Loucy (cell line): ENCODE results near the gene USP2.
A peak's percentile ranks its signal among the peaks of the same experiment; 100 is the strongest.

ENCODE experiments used
- H2AFZ ChIP-seq: fragments of 200-600 bp; sonication (generic); 2 replicates; pipeline ENCODE4 v1.6.0; 2016; ENCODE audit warnings: antibody characterized with exemption, mild to moderate bottlenecking, low read length, moderate library complexity
- H3F3A ChIP-seq: fragments of 200-600 bp; 2 replicates; pipeline ENCODE4 v1.6.0; 2016; ENCODE audit warnings: antibody characterized with exemption, low read depth, mild to moderate bottlenecking
- H3K27me3 ChIP-seq: fragments of 200-600 bp; sonication (generic); 2 replicates; pipeline ENCODE4 v1.6.1; 2014; ENCODE audit warnings: low read length, mild to moderate bottlenecking; ENCODE audit not compliant: insufficient read depth, poor library complexity, severe bottlenecking
- H3K36me3 ChIP-seq: fragments of 200-600 bp; sonication (generic); 2 replicates; pipeline ENCODE4 v1.6.1; 2016; ENCODE audit warnings: low read length; ENCODE audit not compliant: insufficient read depth
- H3K4me1 ChIP-seq: fragments of 200-600 bp; sonication (generic); 2 replicates; pipeline ENCODE4 v1.5.1; 2014; ENCODE audit warnings: low read length, mild to moderate bottlenecking; ENCODE audit not compliant: insufficient read depth, poor library complexity, severe bottlenecking
- H3K4me2 ChIP-seq: fragments of 200-600 bp; sonication (generic); 2 replicates; pipeline ENCODE4 v1.6.0; 2014; ENCODE audit warnings: antibody characterized with exemption, low read length, low read depth, mild to moderate bottlenecking; ENCODE audit not compliant: poor library complexity, severe bottlenecking
- H3K4me3 ChIP-seq: fragments of 200-600 bp; sonication (generic); 2 replicates; pipeline ENCODE4 v1.5.1; 2014; ENCODE audit warnings: low read length, mild to moderate bottlenecking, mixed read lengths; ENCODE audit not compliant: poor library complexity, severe bottlenecking
- H3K79me2 ChIP-seq: fragments of 200-600 bp; sonication (generic); 2 replicates; pipeline ENCODE4 v1.6.1; 2014; ENCODE audit warnings: low read length; ENCODE audit not compliant: insufficient read depth
- H3K9ac ChIP-seq: fragments of 200-600 bp; sonication (generic); 2 replicates; pipeline ENCODE4 v1.6.0; 2014; ENCODE audit warnings: mild to moderate bottlenecking, low read depth, low read length, moderate library complexity; ENCODE audit not compliant: poor library complexity, severe bottlenecking
- H3K9me2 ChIP-seq: fragments of 200-600 bp; sonication (generic); replicated peaks from 2 replicates; pipeline ENCODE4 v1.6.1; 2016; ENCODE audit warnings: low read depth, low read length, mixed read lengths
- H3K9me3 ChIP-seq: fragments of 200-600 bp; sonication (generic); 2 replicates; pipeline ENCODE4 v1.6.1; 2014; ENCODE audit warnings: mild to moderate bottlenecking, antibody characterized with exemption, low read length, low read depth; ENCODE audit not compliant: insufficient read depth
- H4K20me1 ChIP-seq: fragments of 200-600 bp; sonication (generic); 2 replicates; pipeline ENCODE4 v1.6.0; 2014; ENCODE audit warnings: antibody characterized with exemption, low read length, mild to moderate bottlenecking; ENCODE audit not compliant: insufficient read depth, poor library complexity, severe bottlenecking
- EZH2phosphoT487 ChIP-seq: fragments of 200-600 bp; IDR thresholded peaks from 2 replicates; pipeline ENCODE4 v1.6.1; 2018; ENCODE audit warnings: antibody characterized with exemption, mild to moderate bottlenecking, moderate library complexity, borderline replicate concordance
- TF ChIP-seq, protein P1 (sequence below): fragments of 200-600 bp; sonication (generic); conservative IDR thresholded peaks from 2 replicates; pipeline ENCODE4 v1.5.1; 2014; ENCODE audit warnings: mild to moderate bottlenecking, antibody characterized with exemption, low read length

USP2 gene

DNA sequence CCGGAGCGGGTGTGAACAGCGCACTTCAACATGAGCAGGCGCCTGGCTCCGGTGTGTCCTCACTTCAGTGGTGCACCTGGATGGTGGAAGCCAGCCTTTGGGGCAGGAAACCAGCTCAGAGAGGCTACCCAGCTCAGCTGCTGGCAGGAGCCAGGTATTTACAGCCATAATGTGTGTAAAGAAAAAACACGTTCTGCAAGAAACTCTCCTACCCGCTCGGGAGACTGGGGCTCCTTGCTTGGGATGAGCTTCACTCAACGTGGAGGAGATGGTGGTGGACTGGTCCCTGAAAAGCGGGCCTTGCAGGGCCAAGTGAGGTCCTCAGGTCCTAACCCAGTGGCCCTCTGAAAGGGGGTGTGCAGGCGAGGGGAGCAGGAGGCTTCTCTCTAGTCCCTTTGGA lies 72.1 kb downstream of the USP2 start:
- Histone ChIP-seq H3K9me2 (no peaks in the 10 kb centered on the region), H2AFZ (no peak overlapping the region), H3K36me3 (peaks cover under 1% of the 10 kb centered on the region; the same call in 1 of the 2 replicates), H3K9me3 (no peaks in the 10 kb centered on the region), H3F3A (no peaks in the 10 kb centered on the region), H3K4me1 (peaks cover 6% of the 10 kb centered on the region), H3K4me3 (no peak overlapping the region), H3K4me2 (no peak overlapping the region), H3K79me2 (no peaks in the 10 kb centered on the region), H3K9ac (no peak overlapping the region), H4K20me1 (no peaks in the 10 kb centered on the region), H3K27me3 (no peaks in the 10 kb centered on the region)
- TF ChIP-seq, protein P1, sequence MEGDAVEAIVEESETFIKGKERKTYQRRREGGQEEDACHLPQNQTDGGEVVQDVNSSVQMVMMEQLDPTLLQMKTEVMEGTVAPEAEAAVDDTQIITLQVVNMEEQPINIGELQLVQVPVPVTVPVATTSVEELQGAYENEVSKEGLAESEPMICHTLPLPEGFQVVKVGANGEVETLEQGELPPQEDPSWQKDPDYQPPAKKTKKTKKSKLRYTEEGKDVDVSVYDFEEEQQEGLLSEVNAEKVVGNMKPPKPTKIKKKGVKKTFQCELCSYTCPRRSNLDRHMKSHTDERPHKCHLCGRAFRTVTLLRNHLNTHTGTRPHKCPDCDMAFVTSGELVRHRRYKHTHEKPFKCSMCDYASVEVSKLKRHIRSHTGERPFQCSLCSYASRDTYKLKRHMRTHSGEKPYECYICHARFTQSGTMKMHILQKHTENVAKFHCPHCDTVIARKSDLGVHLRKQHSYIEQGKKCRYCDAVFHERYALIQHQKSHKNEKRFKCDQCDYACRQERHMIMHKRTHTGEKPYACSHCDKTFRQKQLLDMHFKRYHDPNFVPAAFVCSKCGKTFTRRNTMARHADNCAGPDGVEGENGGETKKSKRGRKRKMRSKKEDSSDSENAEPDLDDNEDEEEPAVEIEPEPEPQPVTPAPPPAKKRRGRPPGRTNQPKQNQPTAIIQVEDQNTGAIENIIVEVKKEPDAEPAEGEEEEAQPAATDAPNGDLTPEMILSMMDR = no peak
- TF ChIP-seq EZH2phosphoT487 = no peak

DNA sequence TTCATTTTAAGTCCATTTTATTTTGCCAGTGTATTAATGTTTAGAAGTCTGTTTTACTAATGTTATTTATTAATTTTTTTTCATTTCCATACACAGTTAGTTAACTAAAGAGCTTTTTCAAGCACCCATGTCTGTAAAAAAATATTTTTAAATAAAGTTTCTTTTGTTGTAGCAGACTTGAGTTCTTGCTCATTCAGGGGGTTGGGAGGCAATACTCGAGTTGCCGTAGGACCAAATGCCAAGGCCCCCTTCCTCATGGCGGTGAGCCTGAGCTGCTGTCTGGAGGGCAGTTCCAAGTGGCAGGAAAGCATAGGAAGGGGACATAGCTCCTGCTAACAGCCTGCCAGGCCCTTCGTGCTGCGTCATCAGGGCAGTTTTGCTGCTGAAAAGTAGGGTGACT lies 73.5 kb downstream of the USP2 start:
- Histone ChIP-seq H3K4me2 (no peak overlapping the region), H3K79me2 (no peaks in the 10 kb centered on the region), H3K9ac (no peak overlapping the region), H3F3A (no peaks in the 10 kb centered on the region), H3K27me3 (no peaks in the 10 kb centered on the region), H3K4me3 (no peak overlapping the region), H3K9me3 (no peaks in the 10 kb centered on the region), H3K4me1 (peaks cover 6% of the 10 kb centered on the region), H3K36me3 (peaks cover 15% of the 10 kb centered on the region; the same call in 1 of the 2 replicates), H2AFZ (no peak overlapping the region), H3K9me2 (no peaks in the 10 kb centered on the region), H4K20me1 (no peaks in the 10 kb centered on the region)
- TF ChIP-seq, protein P1 = no peak
- TF ChIP-seq EZH2phosphoT487 = no peak

DNA sequence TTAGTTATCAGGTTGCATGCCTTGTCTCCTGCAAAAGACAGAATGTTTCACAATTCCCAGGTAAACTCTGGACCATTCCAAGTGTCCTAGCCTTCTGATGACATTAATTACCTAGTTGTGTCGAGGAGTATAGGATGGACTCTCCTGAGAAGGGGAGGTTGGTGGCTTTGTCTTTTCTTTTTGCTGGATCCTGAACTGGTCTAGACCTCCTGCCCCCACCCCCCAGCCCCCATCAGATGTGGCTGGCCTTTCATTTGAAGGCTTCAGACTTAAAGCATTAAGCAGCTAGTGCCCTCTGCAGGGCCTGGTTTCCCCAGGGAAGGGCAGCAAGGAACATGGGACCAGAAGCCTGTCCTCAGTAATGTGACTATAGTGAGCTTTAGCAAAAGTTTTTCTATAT lies 74.3 kb downstream of the USP2 start:
- H3K9me3 ChIP-seq = no peaks in the 10 kb centered on the region
- no peak overlapping the region for H3K9ac ChIP-seq
- no peaks in the 10 kb centered on the region for H4K20me1 ChIP-seq
- H3K27me3 ChIP-seq = no peaks in the 10 kb centered on the region
- H3K4me3 ChIP-seq = no peak overlapping the region
- H3F3A ChIP-seq = no peaks in the 10 kb centered on the region
- no peak overlapping the region for H2AFZ ChIP-seq
- H3K36me3 ChIP-seq = peaks cover 22% of the 10 kb centered on the region; the same call in 1 of the 2 replicates
- H3K9me2 ChIP-seq = no peaks in the 10 kb centered on the region
- TF ChIP-seq, protein P1 = peak; percentile 33; the same call in 1 of the 2 replicates
- TF ChIP-seq EZH2phosphoT487 = no peak
- H3K79me2 ChIP-seq = no peaks in the 10 kb centered on the region
- H3K4me1 ChIP-seq = peaks cover 6% of the 10 kb centered on the region
- no peak overlapping the region for H3K4me2 ChIP-seq
